B cell (primary cell): ENCODE data around the gene IGFALS. TPM values are rescaled to one million over a fixed set of nuclear protein-coding genes. Genes with fewer than 3 reads are reported as not detected.

Source experiments
- ATAC-seq: fragments of 200-7000 bp; cut with Tn5 transposase; one replicate; pipeline ENCODE4 v1.10.0; 2021; ENCODE audit warnings: low read depth, mild to moderate bottlenecking, moderate number of reproducible peaks, moderate library complexity
- CTCF ChIA-PET: fragments of 350-600 bp; sonication (Branson Sonifier 250); formaldehyde crosslinking; loops from one replicate; lab custom pipeline; 2021; ENCODE audit warnings: antibody characterized with exemption, inconsistent platforms; lab: Charles Lee
- POLR2A ChIA-PET: fragments of 350-600 bp; sonication (Branson Sonifier 250); formaldehyde crosslinking; loops from one replicate; lab custom pipeline; 2021; ENCODE audit warnings: antibody characterized with exemption; lab: Charles Lee
- DNase-seq: peaks from one replicate; pipeline ENCODE4 v3.0.0; 2013
- H2AFZ ChIP-seq: 2 replicates; pipeline ENCODE4 v1.6.1; 2012; ENCODE audit warnings: mild to moderate bottlenecking, low read depth, low read length; ENCODE audit not compliant: insufficient read depth, poor library complexity, severe bottlenecking
- H3K27ac ChIP-seq, 2 donors: 1 replicate in 1 of 2; 2 replicates in 1 of 2; pipeline ENCODE4 v1.5.1; 2012 to 2013; ENCODE audit warnings: low read length in 2 of 2, mild to moderate bottlenecking in 2 of 2, moderate library complexity in 1 of 2
- H3K27me3 ChIP-seq, 4 experiments: fragments of 200-600 bp in 1 of 4; sonication (generic) in 1 of 4; replicated peaks in 1 of 4; 1 replicate in 2 of 4; 2 replicates in 2 of 4; pipeline versions ENCODE4 v1.6.1 to v1.7.0; 2013 to 2016; ENCODE audit warnings: low read length in 3 of 4, mild to moderate bottlenecking in 2 of 4, mixed read lengths in 1 of 4, moderate library complexity in 1 of 4; ENCODE audit not compliant: insufficient read depth in 4 of 4, control insufficient read depth in 3 of 4; ENCODE audit errors: control extremely low read depth in 1 of 4
- H3K36me3 ChIP-seq, 2 experiments: replicated peaks in 1 of 2; 1 replicate in 1 of 2; 2 replicates in 1 of 2; pipeline versions ENCODE4 v1.6.1 to v1.7.1; 2013; ENCODE audit warnings: low read length in 1 of 2; ENCODE audit not compliant: insufficient read depth in 2 of 2, control insufficient read depth in 1 of 2; ENCODE audit errors: control extremely low read depth in 1 of 2, extremely low read depth in 1 of 2
- H3K4me1 ChIP-seq, 2 donors: fragments of 200-600 bp in 1 of 2; sonication (generic) in 1 of 2; 1 replicate in 1 of 2; 2 replicates in 1 of 2; pipeline versions ENCODE4 v1.5.1 to v1.6.1; 2013 to 2017; ENCODE audit warnings: low read length in 2 of 2; ENCODE audit not compliant: control insufficient read depth in 2 of 2, insufficient read depth in 2 of 2
- H3K4me2 ChIP-seq: replicated peaks from 2 replicates; pipeline ENCODE3; 2012; ENCODE audit warnings: mild to moderate bottlenecking, low read depth, low read length; ENCODE audit not compliant: poor library complexity, severe bottlenecking
- H3K4me3 ChIP-seq, 5 experiments: fragments of 200-600 bp in 1 of 5; sonication (generic) in 1 of 5; 1 replicate in 3 of 5; 2 replicates in 2 of 5; pipeline versions ENCODE4 v1.5.1 to v1.7.0; 2011 to 2016; ENCODE audit warnings: low read length in 4 of 5, mild to moderate bottlenecking in 4 of 5, low read depth in 2 of 5, control low read depth in 1 of 5, moderate library complexity in 1 of 5; ENCODE audit not compliant: insufficient read depth in 1 of 5; ENCODE audit errors: control extremely low read depth in 1 of 5, extremely low read depth in 1 of 5
- H3K79me2 ChIP-seq: fragments of 200-600 bp; sonication (generic); one replicate; pipeline ENCODE4 v1.6.0; 2016; ENCODE audit warnings: low read length; ENCODE audit not compliant: control insufficient read depth, insufficient read depth
- H3K9ac ChIP-seq: fragments of 200-600 bp; sonication (generic); 2 replicates; pipeline ENCODE4 v1.6.1; 2017; ENCODE audit warnings: mild to moderate bottlenecking, low read length, moderate library complexity
- H3K9me3 ChIP-seq, 3 donors: one replicate each; pipeline versions ENCODE4 v1.6.1 to v1.7.1; 2013; ENCODE audit warnings: low read length in 2 of 3; ENCODE audit not compliant: control insufficient read depth in 2 of 3, insufficient read depth in 1 of 3; ENCODE audit errors: control extremely low read depth in 1 of 3
- H4K20me1 ChIP-seq: 2 replicates; pipeline ENCODE4 v1.6.0; 2012; ENCODE audit warnings: mild to moderate bottlenecking, low read length; ENCODE audit not compliant: insufficient read depth, control insufficient read depth, poor library complexity, severe bottlenecking
- H3K27ac Mint-ChIP-seq: one replicate; pipeline ENCODE4 v1.8.0; 2021; ENCODE audit warnings: mixed read lengths
- H3K27me3 Mint-ChIP-seq: one replicate; pipeline ENCODE4 v1.8.0; 2021; ENCODE audit warnings: mixed read lengths
- H3K4me1 Mint-ChIP-seq: one replicate; pipeline ENCODE4 v1.8.0; 2021; ENCODE audit warnings: mixed read lengths
- H3K4me3 Mint-ChIP-seq: one replicate; pipeline ENCODE4 v1.8.0; 2021; ENCODE audit warnings: mixed read lengths
- H3K9me3 Mint-ChIP-seq: one replicate; pipeline ENCODE4 v1.8.0; 2022; ENCODE audit warnings: mixed read lengths; ENCODE audit not compliant: insufficient read depth
- EZH2 ChIP-seq: IDR thresholded peaks from 2 replicates; pipeline ENCODE4 v1.6.1; 2012; ENCODE audit warnings: borderline replicate concordance, low read depth, mild to moderate bottlenecking, moderate library complexity, low read length; ENCODE audit not compliant: insufficient read depth, poor library complexity, severe bottlenecking
- WGBS: methylation state at CpG from one replicate; pipeline ENCODE4 v1.1.5; 2013; ENCODE audit warnings: missing lambda C conversion rate; ENCODE audit not compliant: insufficient coverage; 5-methylcytosine and 5-hydroxymethylcytosine counted together
- intact Hi-C: fragments of 100-400 bp; cut with micrococcal nuclease; formaldehyde crosslinking; loops from one replicate; pipeline ENCODE4 v1.10.0; 2022
- polyA plus RNA-seq: library from polyadenylated mRNA; depleted of rRNA; stranded (reverse); fragments of >200 nt; gene quantifications from 2 replicates; pipeline ENCODE4 v1.2.3, GENCODE V29; 2012
- total RNA-seq, 2 donors: library from RNA; stranded (reverse); fragments of 120-200 nt in 1 of 2; gene quantifications; 1 replicate in 1 of 2; 2 replicates in 1 of 2; pipeline versions ENCODE4 v1.2.3 to v1.2.4, GENCODE V29; 2013 to 2022
- TF ChIP-seq, protein P1 (sequence below): fragments of 200-600 bp; IDR thresholded peaks from one replicate; pipeline ENCODE4 v1.8.0; 2022; ENCODE audit warnings: antibody characterized with exemption, mild to moderate bottlenecking

IGFALS gene
- total and polyA plus RNA-seq, 2 donors (not counting 1 experiment from before 2014, with no cell fraction given): 0.49 TPM; not detected in 1

DNA sequence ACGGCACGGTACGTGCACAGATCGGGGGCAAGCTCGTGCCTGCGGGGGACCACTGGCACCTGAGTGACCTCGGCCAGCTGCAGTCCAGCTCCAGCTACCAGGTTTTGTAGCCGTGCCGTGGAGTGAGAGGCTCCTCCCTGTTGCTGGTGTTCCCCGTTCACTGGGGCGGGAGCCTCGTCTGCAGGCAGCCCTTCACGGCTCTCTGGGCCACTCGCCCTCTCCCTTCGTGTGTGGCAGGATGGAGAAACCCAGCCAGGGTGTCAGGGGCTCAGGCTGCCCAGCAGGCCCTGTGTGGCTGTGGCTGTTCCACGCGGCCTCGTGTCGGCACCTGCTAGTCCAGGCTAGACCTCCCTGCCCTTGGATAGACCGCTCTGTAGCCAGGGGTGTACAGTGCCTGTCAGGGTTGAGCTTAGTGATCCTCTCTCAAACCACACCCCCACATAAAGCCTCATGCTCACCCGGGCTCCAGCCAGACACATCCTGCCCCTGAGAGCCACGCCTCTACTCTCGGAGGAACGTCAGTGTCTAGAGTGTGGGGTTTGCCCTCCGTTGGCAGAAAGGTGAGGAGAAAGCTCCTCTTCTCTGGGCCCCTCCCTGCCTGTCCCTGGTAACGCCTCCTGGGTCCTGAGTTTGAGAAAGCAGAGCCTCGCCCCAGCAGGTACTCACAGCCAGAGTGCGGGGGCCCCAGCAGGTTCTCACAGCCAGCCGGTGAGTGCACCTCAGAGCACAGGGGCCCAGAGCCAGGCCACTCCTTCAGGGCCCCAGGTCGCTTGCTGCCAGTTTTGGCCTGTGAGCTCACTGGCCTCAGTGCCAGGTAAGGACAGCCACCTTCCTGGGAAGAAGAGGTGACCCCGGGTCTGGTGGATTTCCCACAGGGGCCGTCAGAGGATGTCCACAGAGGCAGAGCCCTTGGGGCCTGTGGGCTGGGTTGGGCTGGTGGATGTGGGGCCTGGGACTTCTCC, 49.8 kb downstream of the IGFALS start:
- Histone ChIP-seq H3K4me2 (no peak overlapping the region), H3K36me3 (peaks cover 0 to 60% of the 10 kb centered on the region in 2 experiments), H3K27ac (no peak overlapping the region), H3K9ac (no peak overlapping the region), H3K4me1 (no peaks in the 10 kb centered on the region), H3K4me3 (no peak overlapping the region), H3K27me3 (no peaks in the 10 kb centered on the region), H4K20me1 (peaks cover 76% of the 10 kb centered on the region), H3K9me3 (peaks cover 0 to 11% (median 0%) of the 10 kb centered on the region in 3 donors), H2AFZ (no peak overlapping the region), H3K79me2 (peaks cover 63% of the 10 kb centered on the region)
- POLR2A ChIA-PET: no interaction called here
- intact Hi-C loops: no loop called here
- ATAC-seq (no peak), DNase-seq (no peak)
- Mint-ChIP-seq H3K27ac (no peak overlapping the region), H3K4me3 (no peak overlapping the region), H3K27me3 (no peaks in the 10 kb centered on the region), H3K4me1 (no peaks in the 10 kb centered on the region), H3K9me3 (no peaks in the 10 kb centered on the region)
- 96% methylated on average over 30 of the region's 32 CpGs for WGBS
- CTCF ChIA-PET: no interaction called here
- TF ChIP-seq EZH2: no peak
- TF ChIP-seq, protein P1, sequence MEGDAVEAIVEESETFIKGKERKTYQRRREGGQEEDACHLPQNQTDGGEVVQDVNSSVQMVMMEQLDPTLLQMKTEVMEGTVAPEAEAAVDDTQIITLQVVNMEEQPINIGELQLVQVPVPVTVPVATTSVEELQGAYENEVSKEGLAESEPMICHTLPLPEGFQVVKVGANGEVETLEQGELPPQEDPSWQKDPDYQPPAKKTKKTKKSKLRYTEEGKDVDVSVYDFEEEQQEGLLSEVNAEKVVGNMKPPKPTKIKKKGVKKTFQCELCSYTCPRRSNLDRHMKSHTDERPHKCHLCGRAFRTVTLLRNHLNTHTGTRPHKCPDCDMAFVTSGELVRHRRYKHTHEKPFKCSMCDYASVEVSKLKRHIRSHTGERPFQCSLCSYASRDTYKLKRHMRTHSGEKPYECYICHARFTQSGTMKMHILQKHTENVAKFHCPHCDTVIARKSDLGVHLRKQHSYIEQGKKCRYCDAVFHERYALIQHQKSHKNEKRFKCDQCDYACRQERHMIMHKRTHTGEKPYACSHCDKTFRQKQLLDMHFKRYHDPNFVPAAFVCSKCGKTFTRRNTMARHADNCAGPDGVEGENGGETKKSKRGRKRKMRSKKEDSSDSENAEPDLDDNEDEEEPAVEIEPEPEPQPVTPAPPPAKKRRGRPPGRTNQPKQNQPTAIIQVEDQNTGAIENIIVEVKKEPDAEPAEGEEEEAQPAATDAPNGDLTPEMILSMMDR: no peak

DNA sequence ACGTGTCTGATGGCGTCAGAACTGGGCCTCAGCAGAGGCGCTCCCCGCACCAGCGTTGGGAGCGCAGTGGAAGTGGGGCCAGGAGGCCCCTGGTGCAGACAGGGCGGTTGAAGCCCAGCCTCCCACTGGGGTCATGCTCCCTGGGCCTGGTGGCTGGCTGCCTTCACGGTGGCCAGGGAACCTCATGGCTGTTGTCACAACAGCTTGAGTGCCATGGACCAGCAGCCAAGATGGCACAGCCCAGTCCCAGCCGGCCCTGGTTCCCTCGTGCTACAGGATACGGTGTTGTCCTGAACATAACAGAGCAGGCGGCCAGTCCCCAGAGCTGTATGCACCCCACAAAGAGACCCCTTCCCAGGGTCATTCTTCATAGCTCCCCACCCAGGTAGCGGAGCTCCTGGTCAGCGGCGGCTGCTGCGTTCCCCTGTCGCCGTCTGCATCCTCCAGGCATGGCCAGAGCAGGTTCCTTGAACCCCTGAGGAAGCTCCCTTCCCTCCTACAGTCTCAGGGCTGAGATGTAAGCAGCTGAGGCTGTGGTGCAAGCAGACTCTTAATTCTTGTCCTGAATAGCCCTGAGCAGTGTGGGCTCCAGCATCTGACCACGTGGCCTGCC, 51.8 kb downstream of the IGFALS start:
- no peak overlapping the region for H3K27ac Mint-ChIP-seq
- Histone ChIP-seq H3K4me1 (no peaks in the 10 kb centered on the region), H3K9me3 (peaks cover 0 to 31% (median 0%) of the 10 kb centered on the region in 3 donors), H3K9ac (no peak overlapping the region), H3K27me3 (no peaks in the 10 kb centered on the region), H3K79me2 (peaks cover 52% of the 10 kb centered on the region), H3K36me3 (peaks cover 0 to 41% of the 10 kb centered on the region in 2 experiments), H4K20me1 (peaks cover 67% of the 10 kb centered on the region), H3K27ac (no peak overlapping the region), H3K4me3 (no peak overlapping the region), H3K4me2 (no peak overlapping the region), H2AFZ (no peak overlapping the region)
- TF ChIP-seq, protein P1: no peak
- no peak for TF ChIP-seq EZH2
- POLR2A ChIA-PET: no interaction called here
- intact Hi-C loops: no loop called here
- CTCF ChIA-PET: no interaction called here
- no peaks in the 10 kb centered on the region for H3K27me3 Mint-ChIP-seq
- no peak overlapping the region for H3K4me3 Mint-ChIP-seq
- H3K4me1 Mint-ChIP-seq: no peaks in the 10 kb centered on the region
- ATAC-seq: no peak
- no peaks in the 10 kb centered on the region for H3K9me3 Mint-ChIP-seq
- WGBS: 99% methylated on average over 19 of the region's 19 CpGs
- no peak for DNase-seq
